Measurements from ENCODE around the gene MCCD1.

DNA sequence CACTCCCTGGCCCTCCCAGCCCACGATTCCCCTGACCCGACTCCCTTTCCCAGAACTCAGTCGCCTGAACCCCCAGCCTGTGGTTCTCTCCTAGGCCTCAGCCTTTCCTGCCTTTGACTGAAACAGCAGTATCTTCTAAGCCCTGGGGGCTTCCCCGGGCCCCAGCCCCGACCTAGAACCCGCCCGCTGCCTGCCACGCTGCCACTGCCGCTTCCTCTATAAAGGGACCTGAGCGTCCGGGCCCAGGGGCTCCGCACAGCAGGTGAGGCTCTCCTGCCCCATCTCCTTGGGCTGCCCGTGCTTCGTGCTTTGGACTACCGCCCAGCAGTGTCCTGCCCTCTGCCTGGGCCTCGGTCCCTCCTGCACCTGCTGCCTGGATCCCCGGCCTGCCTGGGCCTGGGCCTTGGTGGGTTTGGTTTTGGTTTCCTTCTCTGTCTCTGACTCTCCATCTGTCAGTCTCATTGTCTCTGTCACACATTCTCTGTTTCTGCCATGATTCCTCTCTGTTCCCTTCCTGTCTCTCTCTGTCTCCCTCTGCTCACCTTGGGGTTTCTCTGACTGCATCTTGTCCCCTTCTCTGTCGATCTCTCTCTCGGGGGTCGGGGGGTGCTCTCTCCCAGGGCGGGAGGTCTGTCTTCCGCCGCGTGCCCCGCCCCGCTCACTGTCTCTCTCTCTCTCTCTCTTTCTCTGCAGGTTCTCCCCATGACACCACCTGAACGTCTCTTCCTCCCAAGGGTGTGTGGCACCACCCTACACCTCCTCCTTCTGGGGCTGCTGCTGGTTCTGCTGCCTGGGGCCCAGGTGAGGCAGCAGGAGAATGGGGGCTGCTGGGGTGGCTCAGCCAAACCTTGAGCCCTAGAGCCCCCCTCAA, 43.5 kb downstream of the MCCD1 start, which contains the start of gene LTA:
- no peak for TF ChIP-seq POLR2A (IDR thresholded peaks at IDR 0.05)
- TF ChIP-seq, protein P1, sequence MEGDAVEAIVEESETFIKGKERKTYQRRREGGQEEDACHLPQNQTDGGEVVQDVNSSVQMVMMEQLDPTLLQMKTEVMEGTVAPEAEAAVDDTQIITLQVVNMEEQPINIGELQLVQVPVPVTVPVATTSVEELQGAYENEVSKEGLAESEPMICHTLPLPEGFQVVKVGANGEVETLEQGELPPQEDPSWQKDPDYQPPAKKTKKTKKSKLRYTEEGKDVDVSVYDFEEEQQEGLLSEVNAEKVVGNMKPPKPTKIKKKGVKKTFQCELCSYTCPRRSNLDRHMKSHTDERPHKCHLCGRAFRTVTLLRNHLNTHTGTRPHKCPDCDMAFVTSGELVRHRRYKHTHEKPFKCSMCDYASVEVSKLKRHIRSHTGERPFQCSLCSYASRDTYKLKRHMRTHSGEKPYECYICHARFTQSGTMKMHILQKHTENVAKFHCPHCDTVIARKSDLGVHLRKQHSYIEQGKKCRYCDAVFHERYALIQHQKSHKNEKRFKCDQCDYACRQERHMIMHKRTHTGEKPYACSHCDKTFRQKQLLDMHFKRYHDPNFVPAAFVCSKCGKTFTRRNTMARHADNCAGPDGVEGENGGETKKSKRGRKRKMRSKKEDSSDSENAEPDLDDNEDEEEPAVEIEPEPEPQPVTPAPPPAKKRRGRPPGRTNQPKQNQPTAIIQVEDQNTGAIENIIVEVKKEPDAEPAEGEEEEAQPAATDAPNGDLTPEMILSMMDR (IDR thresholded peaks at IDR 0.05) = no peak
